ENCODE data around the gene FKBP11.

GRCh38 chr12:48875944-48876515 is 49.3 kb downstream of the FKBP11 start:
- TF ChIP-seq POLR2AphosphoS5 (IDR thresholded peaks at IDR 0.05; ENCODE audit: borderline replicate concordance, low read depth, low read length) (no peak), EZH2 (IDR thresholded peaks at IDR 0.05) (no peak)
